GM23338 (cell line): Measurements from ENCODE around the gene CRADD. TPM values are rescaled to one million over a fixed set of nuclear protein-coding genes. Genes with fewer than 3 reads are reported as not detected.

Source experiments
- CTCF ChIP-seq, 2 experiments: fragments of 200-600 bp in 1 of 2; sonication (generic) in 1 of 2; conservative IDR thresholded peaks; 2 replicates each; pipeline versions ENCODE4 v1.5.1 to v1.6.1; 2016 to 2017; ENCODE audit warnings: antibody characterized with exemption in 2 of 2, low read depth in 2 of 2, mild to moderate bottlenecking in 2 of 2, moderate library complexity in 1 of 2
- ETS1 ChIP-seq: IDR thresholded peaks from 2 replicates; pipeline ENCODE4 v1.6.1; 2016; ENCODE audit warnings: antibody characterized with exemption
- EZH2phosphoT487 ChIP-seq: fragments of 200-600 bp; sonication (generic); IDR thresholded peaks from one replicate; pipeline ENCODE4 v1.8.1; 2018; ENCODE audit warnings: antibody characterized with exemption; ENCODE audit not compliant: unreplicated experiment
- POLR2AphosphoS5 ChIP-seq: IDR thresholded peaks from 2 replicates; pipeline ENCODE4 v1.6.1; 2016; ENCODE audit warnings: antibody characterized with exemption, low read depth
- STAT1 ChIP-seq: IDR thresholded peaks from one replicate; pipeline ENCODE4 v1.6.1; 2016; ENCODE audit warnings: antibody characterized with exemption; ENCODE audit not compliant: unreplicated experiment
- ZNF114 ChIP-seq: fragments of 250-450 bp; sonication (Bioruptor Pico); IDR thresholded peaks from 2 replicates; pipeline ENCODE4 v1.5.0; 2020; ENCODE audit warnings: mild to moderate bottlenecking, moderate library complexity
- ZNF331 ChIP-seq: fragments of 250-450 bp; sonication (Bioruptor Pico); IDR thresholded peaks from 2 replicates; pipeline ENCODE4 v1.5.0; 2020; ENCODE audit warnings: low read depth, mild to moderate bottlenecking, moderate library complexity
- ZNF462 ChIP-seq: fragments of 250-450 bp; sonication (Bioruptor Pico); IDR thresholded peaks from 2 replicates; pipeline ENCODE4 v1.5.0; 2020; ENCODE audit warnings: mild to moderate bottlenecking, moderate library complexity
- polyA plus RNA-seq: library from polyadenylated mRNA; unstranded; fragments of >200 nt; fragmentation: Nextera tagmentation; extraction: Ambion mirVana; gene quantifications from 2 replicates; pipeline ENCODE4 v1.2.1, GENCODE V29; 2016
- total RNA-seq: library from RNA; depleted of rRNA; stranded (reverse); fragments of >200 nt; shearing (Covaris generic); gene quantifications from 2 replicates; pipeline ENCODE4 v1.2.3, GENCODE V29; 2014

CRADD gene
- total and polyA plus RNA-seq, 2 experiments from 2014 or later: 6.3 to 27.9 TPM

- no peak for TF ChIP-seq ZNF462 (CRISPR knock-in tag)
- TF ChIP-seq POLR2AphosphoS5: no peak
- TF ChIP-seq ETS1: no peak
- TF ChIP-seq ZNF331 (CRISPR knock-in tag): no peak
- TF ChIP-seq CTCF (conservative IDR thresholded peaks at IDR 0.05; ENCODE audit: low read depth in 2 of 2): no peak
- no peak for TF ChIP-seq ZNF114 (CRISPR knock-in tag)
- no peak for TF ChIP-seq EZH2phosphoT487
- TF ChIP-seq STAT1: no peak
These were observed 85.9 kb downstream of the CRADD start (continued) for GRCh38 chr12:93762912-93763553.
